Mesendoderm (in vitro differentiated cells): ENCODE data around the gene CAMTA1.
"Not testable (repeated sequence)": the region's sequence is repeated elsewhere in the genome, so short reads cannot be mapped to it uniquely, and the experiment has no call there.

Experiments used
- DNase-seq: peaks from one replicate; pipeline ENCODE4 v3.0.0; 2013
- H2AK5ac ChIP-seq: 2 replicates; pipeline ENCODE4 v1.6.1; 2013; ENCODE audit warnings: low read length, inconsistent platforms
- H2BK120ac ChIP-seq: 2 replicates; pipeline ENCODE4 v1.6.1; 2013; ENCODE audit warnings: low read depth, mild to moderate bottlenecking, low read length, moderate library complexity, mixed read lengths
- H2BK15ac ChIP-seq: replicated peaks from 2 replicates; pipeline ENCODE4 v1.6.1; 2013; ENCODE audit warnings: low read depth, mild to moderate bottlenecking, moderate library complexity
- H2BK5ac ChIP-seq: 2 replicates; pipeline ENCODE4 v1.6.1; 2013; ENCODE audit warnings: low read length, inconsistent platforms
- H3K18ac ChIP-seq: 2 replicates; pipeline ENCODE4 v1.6.1; 2013; ENCODE audit warnings: mild to moderate bottlenecking, low read length, mixed read lengths
- H3K23ac ChIP-seq: one replicate; pipeline ENCODE4 v1.6.1; 2013; ENCODE audit warnings: low read length
- H3K27ac ChIP-seq: 2 replicates; pipeline ENCODE4 v1.5.1; 2013; ENCODE audit warnings: low read depth, mild to moderate bottlenecking, inconsistent platforms, low read length, moderate library complexity
- H3K27me3 ChIP-seq: 2 replicates; pipeline ENCODE4 v1.6.1; 2013; ENCODE audit warnings: low read length, control low read depth, mild to moderate bottlenecking, inconsistent platforms; ENCODE audit not compliant: insufficient read depth, poor library complexity
- H3K36me3 ChIP-seq: 2 replicates; pipeline ENCODE4 v1.6.1; 2013; ENCODE audit warnings: low read length, inconsistent platforms; ENCODE audit not compliant: control insufficient read depth, insufficient read depth
- H3K4ac ChIP-seq: one replicate; pipeline ENCODE4 v1.6.1; 2013; ENCODE audit warnings: low read depth, mild to moderate bottlenecking, low read length, moderate library complexity
- H3K4me1 ChIP-seq: 2 replicates; pipeline ENCODE4 v1.6.1; 2013; ENCODE audit warnings: low read depth, low read length, inconsistent platforms; ENCODE audit not compliant: control insufficient read depth
- H3K4me2 ChIP-seq: 2 replicates; pipeline ENCODE4 v1.6.1; 2013; ENCODE audit warnings: low read length
- H3K4me3 ChIP-seq: 2 replicates; pipeline ENCODE4 v1.5.1; 2013; ENCODE audit warnings: mild to moderate bottlenecking, low read length
- H3K56ac ChIP-seq: one replicate; pipeline ENCODE4 v1.6.1; 2013; ENCODE audit warnings: low read length
- H3K79me1 ChIP-seq: 2 replicates; pipeline ENCODE4 v1.6.1; 2013; ENCODE audit warnings: low read length, inconsistent platforms
- H3K79me2 ChIP-seq: 2 replicates; pipeline ENCODE4 v1.6.1; 2013; ENCODE audit warnings: mild to moderate bottlenecking, low read length; ENCODE audit not compliant: control insufficient read depth, insufficient read depth
- H3K9ac ChIP-seq: 2 replicates; pipeline ENCODE4 v1.6.1; 2013; ENCODE audit warnings: low read length, inconsistent platforms
- H4K5ac ChIP-seq: one replicate; pipeline ENCODE4 v1.6.1; 2013; ENCODE audit warnings: low read length
- H4K8ac ChIP-seq: one replicate; pipeline ENCODE4 v1.6.1; 2013; ENCODE audit warnings: low read depth, mild to moderate bottlenecking, control low read depth, low read length, moderate library complexity
- WGBS: extraction: QIAGEN DNeasy Blood & Tissue Kit; methylation state at CpG from one replicate; pipeline ENCODE4 v1.1.7; 2013; ENCODE audit warnings: low lambda C conversion rate, missing lambda C conversion rate; ENCODE audit not compliant: insufficient coverage; ENCODE audit errors: extremely low coverage; 5-methylcytosine and 5-hydroxymethylcytosine counted together

CAMTA1 gene

GRCh38 chr1:6845786-6846185 is 60.5 kb downstream of the CAMTA1 start:
- not testable (repeated sequence) for H3K79me1 ChIP-seq, H3K4me2 ChIP-seq, H2BK15ac ChIP-seq, H4K5ac ChIP-seq, H3K36me3 ChIP-seq, H3K4me1 ChIP-seq, DNase-seq, H3K27me3 ChIP-seq, H3K23ac ChIP-seq, H3K79me2 ChIP-seq, H2BK120ac ChIP-seq, H3K56ac ChIP-seq, H4K8ac ChIP-seq, H3K27ac ChIP-seq, H3K4me3 ChIP-seq, H3K4ac ChIP-seq, H2AK5ac ChIP-seq, H2BK5ac ChIP-seq, H3K18ac ChIP-seq, H3K9ac ChIP-seq
- WGBS, result no CpG with 5 or more reads among the region's 4 CpGs

GRCh38 chr1:6848816-6849215 is 63.6 kb downstream of the CAMTA1 start:
- H4K5ac ChIP-seq, result no peak overlapping the region
- no peaks in the 10 kb centered on the region for H3K27me3 ChIP-seq
- no peaks in the 10 kb centered on the region for H3K4me1 ChIP-seq
- no peak overlapping the region for H2BK15ac ChIP-seq
- H3K36me3 ChIP-seq, result no peaks in the 10 kb centered on the region
- no peak overlapping the region for H2BK120ac ChIP-seq
- H3K79me1 ChIP-seq, result no peaks in the 10 kb centered on the region
- H3K4ac ChIP-seq, result no peak overlapping the region
- no peak overlapping the region for H3K9ac ChIP-seq
- H3K56ac ChIP-seq, result no peak overlapping the region
- H2BK5ac ChIP-seq, result no peak overlapping the region
- H3K79me2 ChIP-seq, result no peaks in the 10 kb centered on the region
- H2AK5ac ChIP-seq, result no peak overlapping the region
- H3K27ac ChIP-seq, result no peak overlapping the region
- H4K8ac ChIP-seq, result no peak overlapping the region
- H3K4me3 ChIP-seq, result no peak overlapping the region
- no peak overlapping the region for H3K4me2 ChIP-seq
- no CpG with 5 or more reads among the region's 3 CpGs for WGBS
- no peak overlapping the region for H3K18ac ChIP-seq
- DNase-seq, result no peak
- no peak overlapping the region for H3K23ac ChIP-seq

GRCh38 chr1:6850537-6850936 is 65.3 kb downstream of the CAMTA1 start:
- no peak overlapping the region for H3K23ac ChIP-seq
- H2AK5ac ChIP-seq, result no peak overlapping the region
- no peak overlapping the region for H3K4me2 ChIP-seq
- no peak for DNase-seq
- no peak overlapping the region for H2BK120ac ChIP-seq
- H2BK5ac ChIP-seq, result no peak overlapping the region
- no peaks in the 10 kb centered on the region for H3K79me1 ChIP-seq
- H2BK15ac ChIP-seq, result no peak overlapping the region
- no peak overlapping the region for H4K5ac ChIP-seq
- WGBS, result 100% methylated on average over 1 of the region's 4 CpGs
- H3K79me2 ChIP-seq, result no peaks in the 10 kb centered on the region
- no peak overlapping the region for H3K4ac ChIP-seq
- no peak overlapping the region for H3K4me3 ChIP-seq
- H3K36me3 ChIP-seq, result no peaks in the 10 kb centered on the region
- H3K27me3 ChIP-seq, result no peaks in the 10 kb centered on the region
- H3K4me1 ChIP-seq, result no peaks in the 10 kb centered on the region
- no peak overlapping the region for H3K56ac ChIP-seq
- H3K27ac ChIP-seq, result no peak overlapping the region
- H4K8ac ChIP-seq, result no peak overlapping the region
- H3K18ac ChIP-seq, result no peak overlapping the region
- no peak overlapping the region for H3K9ac ChIP-seq

GRCh38 chr1:6852136-6852890 is 67.1 kb downstream of the CAMTA1 start:
- no peak overlapping the region for H2BK15ac ChIP-seq
- H4K5ac ChIP-seq, result no peak overlapping the region
- no peaks in the 10 kb centered on the region for H3K36me3 ChIP-seq
- no peak overlapping the region for H4K8ac ChIP-seq
- no peak overlapping the region for H2BK5ac ChIP-seq
- H3K56ac ChIP-seq, result no peak overlapping the region
- no peak overlapping the region for H3K4me2 ChIP-seq
- WGBS, result no CpG with 5 or more reads among the region's 6 CpGs
- no peak overlapping the region for H2AK5ac ChIP-seq
- no peaks in the 10 kb centered on the region for H3K27me3 ChIP-seq
- H3K79me1 ChIP-seq, result peaks cover 1% of the 10 kb centered on the region
- H3K18ac ChIP-seq, result no peak overlapping the region
- H3K4me1 ChIP-seq, result no peaks in the 10 kb centered on the region
- H2BK120ac ChIP-seq, result no peak overlapping the region
- no peak overlapping the region for H3K23ac ChIP-seq
- H3K27ac ChIP-seq, result no peak overlapping the region
- H3K9ac ChIP-seq, result no peak overlapping the region
- no peak overlapping the region for H3K4me3 ChIP-seq
- no peaks in the 10 kb centered on the region for H3K79me2 ChIP-seq
- no peak overlapping the region for H3K4ac ChIP-seq
- no peak for DNase-seq

GRCh38 chr1:6854166-6854565 is 68.9 kb downstream of the CAMTA1 start:
- no peak overlapping the region for H3K4me3 ChIP-seq
- H2BK15ac ChIP-seq, result no peak overlapping the region
- no peak overlapping the region for H4K5ac ChIP-seq
- no peak for DNase-seq
- no CpG with 5 or more reads among the region's 4 CpGs for WGBS
- H3K56ac ChIP-seq, result no peak overlapping the region
- H2AK5ac ChIP-seq, result no peak overlapping the region
- H2BK5ac ChIP-seq, result no peak overlapping the region
- H2BK120ac ChIP-seq, result no peak overlapping the region
- no peak overlapping the region for H3K4me2 ChIP-seq
- no peaks in the 10 kb centered on the region for H3K4me1 ChIP-seq
- no peak overlapping the region for H3K23ac ChIP-seq
- peaks cover 3% of the 10 kb centered on the region for H3K79me1 ChIP-seq
- no peaks in the 10 kb centered on the region for H3K36me3 ChIP-seq
- no peaks in the 10 kb centered on the region for H3K27me3 ChIP-seq
- no peak overlapping the region for H3K9ac ChIP-seq
- no peak overlapping the region for H3K18ac ChIP-seq
- no peak overlapping the region for H4K8ac ChIP-seq
- no peak overlapping the region for H3K27ac ChIP-seq
- no peak overlapping the region for H3K4ac ChIP-seq
- no peaks in the 10 kb centered on the region for H3K79me2 ChIP-seq

- Histone ChIP-seq H4K8ac (no peak overlapping the region), H3K23ac (no peak overlapping the region), H3K4me2 (no peak overlapping the region), H3K79me1 (peaks cover 7% of the 10 kb centered on the region), H3K79me2 (no peaks in the 10 kb centered on the region), H3K36me3 (no peaks in the 10 kb centered on the region), H3K27ac (no peak overlapping the region), H2BK120ac (no peak overlapping the region), H3K27me3 (no peaks in the 10 kb centered on the region), H3K4me3 (no peak overlapping the region), H2BK15ac (no peak overlapping the region), H2AK5ac (no peak overlapping the region), H3K9ac (no peak overlapping the region), H2BK5ac (no peak overlapping the region), H3K4ac (no peak overlapping the region), H3K18ac (no peak overlapping the region), H3K4me1 (no peaks in the 10 kb centered on the region), H4K5ac (no peak overlapping the region), H3K56ac (no peak overlapping the region)
- no CpG with 5 or more reads among the region's 2 CpGs for WGBS
- no peak for DNase-seq
Measured at GRCh38 chr1:6857831-6858230, 72.6 kb downstream of the CAMTA1 start.
